Activated CD4-positive, alpha-beta T cell treated with anti-CD3 and anti-CD28 coated beads, Interleukin-2, amount 50 U/mL, for 1 hour (primary cell): ENCODE measurements around the gene ABHD14A.

Experiments
- DNase-seq: peaks from one replicate; pipeline ENCODE4 v3.0.0-alpha.2; 2020

Gene ABHD14A

GRCh38 chr3:52022323-52023100 is 47.6 kb downstream of the ABHD14A start:
- DNase-seq = no peak

- no peak for DNase-seq
These were observed 48.4 kb downstream of the ABHD14A start for GRCh38 chr3:52023101-52023770.

GRCh38 chr3:52023860-52024764 is 49.2 kb downstream of the ABHD14A start:
- DNase-seq = no peak

GRCh38 chr3:52024765-52025452 is 50.0 kb downstream of the ABHD14A start:
- DNase-seq = no peak

GRCh38 chr3:52025453-52025852 is 50.6 kb downstream of the ABHD14A start:
- no peak for DNase-seq

- no peak for DNase-seq
These were observed 51.2 kb downstream of the ABHD14A start for GRCh38 chr3:52026041-52026440.

GRCh38 chr3:52028572-52028971 is 53.7 kb downstream of the ABHD14A start:
- DNase-seq = no peak

- DNase-seq = no peak
These were observed 54.2 kb downstream of the ABHD14A start for GRCh38 chr3:52029053-52029452.

GRCh38 chr3:52029535-52029934 is 54.7 kb downstream of the ABHD14A start:
- DNase-seq = no peak
